ENCODE data around the gene PFKFB2.

- TF ChIP-seq, protein P1, sequence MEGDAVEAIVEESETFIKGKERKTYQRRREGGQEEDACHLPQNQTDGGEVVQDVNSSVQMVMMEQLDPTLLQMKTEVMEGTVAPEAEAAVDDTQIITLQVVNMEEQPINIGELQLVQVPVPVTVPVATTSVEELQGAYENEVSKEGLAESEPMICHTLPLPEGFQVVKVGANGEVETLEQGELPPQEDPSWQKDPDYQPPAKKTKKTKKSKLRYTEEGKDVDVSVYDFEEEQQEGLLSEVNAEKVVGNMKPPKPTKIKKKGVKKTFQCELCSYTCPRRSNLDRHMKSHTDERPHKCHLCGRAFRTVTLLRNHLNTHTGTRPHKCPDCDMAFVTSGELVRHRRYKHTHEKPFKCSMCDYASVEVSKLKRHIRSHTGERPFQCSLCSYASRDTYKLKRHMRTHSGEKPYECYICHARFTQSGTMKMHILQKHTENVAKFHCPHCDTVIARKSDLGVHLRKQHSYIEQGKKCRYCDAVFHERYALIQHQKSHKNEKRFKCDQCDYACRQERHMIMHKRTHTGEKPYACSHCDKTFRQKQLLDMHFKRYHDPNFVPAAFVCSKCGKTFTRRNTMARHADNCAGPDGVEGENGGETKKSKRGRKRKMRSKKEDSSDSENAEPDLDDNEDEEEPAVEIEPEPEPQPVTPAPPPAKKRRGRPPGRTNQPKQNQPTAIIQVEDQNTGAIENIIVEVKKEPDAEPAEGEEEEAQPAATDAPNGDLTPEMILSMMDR (IDR thresholded peaks at IDR 0.05): no peak
- no peak for TF ChIP-seq EZH2 (IDR thresholded peaks at IDR 0.05; ENCODE audit: borderline replicate concordance, insufficient read depth, low read depth, low read length, poor library complexity, severe bottlenecking)
Observed at GRCh38 chr1:207009945-207010344, 43.1 kb upstream of the PFKFB2 start.

All from B cell (primary cell).